VCaP (cell line): Measurements from ENCODE around the gene ENPP1.

Experiments
- H3K27ac ChIP-seq: fragments of 450-650 bp; 2 replicates; pipeline ENCODE4 v1.5.1; 2017
- CTCF ChIP-seq: fragments of 450-650 bp; conservative IDR thresholded peaks from 2 replicates; pipeline ENCODE4 v1.5.1; 2017; ENCODE audit warnings: mild to moderate bottlenecking, moderate library complexity

Gene ENPP1

GRCh38 chr6:131807644-131808459, at the start of gene ENPP1:
TSS of gene ENPP1 (plus strand) at chr6:131808020. CDS start at chr6:131808036, 16 bp downstream.
- peak within 1 kb of the TSS; percentile 66 for H3K27ac ChIP-seq

GRCh38 chr6:131758920-131759319, 48.9 kb upstream of the ENPP1 start:
- TF ChIP-seq CTCF, result no peak
- H3K27ac ChIP-seq, result no peak overlapping the region

More at GRCh38 chr6:131807644-131808459, at the start of gene ENPP1:
- peak; percentile 60 for TF ChIP-seq CTCF

- H3K27ac ChIP-seq, result no peak overlapping the region
- TF ChIP-seq CTCF, result no peak
These were observed 46.6 kb upstream of the ENPP1 start for GRCh38 chr6:131761060-131761761.

- H3K27ac ChIP-seq, result no peak overlapping the region
- no peak for TF ChIP-seq CTCF
These were observed 46.1 kb upstream of the ENPP1 start for GRCh38 chr6:131761762-131762067.

- H3K27ac ChIP-seq, result no peak overlapping the region
- TF ChIP-seq CTCF, result no peak
These were observed 44.8 kb upstream of the ENPP1 start for GRCh38 chr6:131762984-131763383.

GRCh38 chr6:131763749-131764148, 44.1 kb upstream of the ENPP1 start:
- H3K27ac ChIP-seq, result no peak overlapping the region

More at GRCh38 chr6:131763749-131764148, 44.1 kb upstream of the ENPP1 start:
- TF ChIP-seq CTCF, result no peak
